K562 (cell line): ENCODE measurements around the gene RMND5B. TPM values are rescaled to one million over a fixed set of nuclear protein-coding genes. Genes with fewer than 3 reads are reported as not detected.

ENCODE experiments used
- CGGBP1 ChIP-seq: fragments of 250-450 bp; sonication (Bioruptor Pico); IDR thresholded peaks from 2 replicates; pipeline ENCODE4 v1.9.0; 2021; ENCODE audit warnings: mild to moderate bottlenecking
- DIDO1 ChIP-seq: fragments of 450-650 bp; IDR thresholded peaks from 2 replicates; pipeline ENCODE4 v1.6.1; 2016; ENCODE audit warnings: low read depth, missing biosample characterization, missing genetic modification characterization
- GABPA ChIP-seq: fragments of 200-800 bp; sonication (Bioruptor generic); conservative IDR thresholded peaks from 2 replicates; pipeline ENCODE4 v1.6.1; 2016; ENCODE audit warnings: low read depth, missing genetic modification characterization, missing compliant biosample characterization
- GATAD2B ChIP-seq: fragments of 450-650 bp; IDR thresholded peaks from 2 replicates; pipeline ENCODE4 v1.6.1; 2017; ENCODE audit warnings: mild to moderate bottlenecking, borderline replicate concordance
- HMGN3 ChIP-seq: IDR thresholded peaks from 2 replicates; pipeline ENCODE4 v1.6.1; 2011; ENCODE audit warnings: borderline replicate concordance, low read depth, mild to moderate bottlenecking, mixed read lengths, low read length; ENCODE audit not compliant: insufficient read length; ENCODE audit errors: extremely low read depth
- JUN ChIP-seq, 2 experiments: sonication (generic) in 1 of 2; formaldehyde crosslinking in 1 of 2; IDR thresholded peaks; 2 replicates each; pipeline versions ENCODE4 v1.6.1 to v1.8.0; 2012 to 2022; ENCODE audit warnings: borderline replicate concordance in 2 of 2, mild to moderate bottlenecking in 2 of 2, improper control_type of control experiment in 1 of 2, low read depth in 1 of 2, low read length in 1 of 2, missing genetic modification reagents in 1 of 2
- JUND ChIP-seq, 2 experiments: IDR thresholded peaks; 2 replicates in 1 of 2; 3 replicates in 1 of 2; pipeline ENCODE4 v1.6.1; 2011; ENCODE audit warnings: borderline replicate concordance in 2 of 2, low read depth in 2 of 2, low read length in 2 of 2, improper control_type of control experiment in 1 of 2, missing biosample characterization in 1 of 2, missing genetic modification characterization in 1 of 2, missing genetic modification reagents in 1 of 2
- NCOA2 ChIP-seq, 2 experiments: fragments of 450-650 bp; IDR thresholded peaks; 2 replicates each; pipeline ENCODE4 v1.6.1; 2018; ENCODE audit warnings: mild to moderate bottlenecking in 2 of 2, moderate library complexity in 1 of 2; ENCODE audit not compliant: partially characterized antibody in 2 of 2
- NR2C2 ChIP-seq, 2 experiments: fragments of 200-800 bp in 1 of 2; sonication (Bioruptor generic) in 1 of 2; sonication (generic) in 1 of 2; formaldehyde crosslinking in 1 of 2; IDR thresholded peaks; 2 replicates each; pipeline versions ENCODE4 v1.6.1 to v1.8.0; 2016 to 2022; ENCODE audit warnings: mild to moderate bottlenecking in 1 of 2, missing compliant biosample characterization in 1 of 2, missing genetic modification characterization in 1 of 2, missing genetic modification reagents in 1 of 2
- PBX2 ChIP-seq, 2 experiments: IDR thresholded peaks in 1 of 2; conservative IDR thresholded peaks in 1 of 2; 2 replicates each; pipeline ENCODE4 v1.6.1; 2016; ENCODE audit warnings: low read depth in 2 of 2, mild to moderate bottlenecking in 1 of 2, missing compliant biosample characterization in 1 of 2, missing genetic modification characterization in 1 of 2, moderate library complexity in 1 of 2
- PCBP2 ChIP-seq: fragments of 200-400 bp; formaldehyde crosslinking; IDR thresholded peaks from 2 replicates; pipeline ENCODE4 v1.6.1; 2018; ENCODE audit warnings: low read length, low read depth, mild to moderate bottlenecking, moderate library complexity; ENCODE audit not compliant: poor library complexity, severe bottlenecking
- PKNOX1 ChIP-seq: fragments of 450-650 bp; IDR thresholded peaks from 2 replicates; pipeline ENCODE4 v1.6.1; 2016
- POLR2AphosphoS5 ChIP-seq: IDR thresholded peaks from 2 replicates; pipeline ENCODE4 v1.6.1; 2011; ENCODE audit warnings: mild to moderate bottlenecking, low read depth, low read length, moderate library complexity; ENCODE audit not compliant: control insufficient read depth, insufficient read depth
- SREBF2 ChIP-seq: sonication (generic); formaldehyde crosslinking; IDR thresholded peaks from 2 replicates; pipeline ENCODE4 v1.4.0; 2020; ENCODE audit warnings: mild to moderate bottlenecking, missing genetic modification reagents
- ZFPM2 ChIP-seq: fragments of 250-450 bp; sonication (Bioruptor Pico); IDR thresholded peaks from 2 replicates; pipeline ENCODE4 v1.5.1; 2022; ENCODE audit warnings: mild to moderate bottlenecking
- ZNF696 ChIP-seq: fragments of 250-450 bp; sonication (Bioruptor Pico); conservative IDR thresholded peaks from 2 replicates; pipeline ENCODE4 v1.4.0; 2020; ENCODE audit warnings: mild to moderate bottlenecking, moderate library complexity
- polyA plus RNA-seq, 8 experiments: library from polyadenylated mRNA; depleted of rRNA in 4 of 8; stranded (reverse) in 5 of 8; unstranded in 3 of 8; fragments of >200 nt; fragmentation: Nextera tagmentation in 2 of 8; fragmentation: Illumina TruSeq in 1 of 8; extraction: Ambion mirVana in 2 of 8; extraction: Trizol in 1 of 8; gene quantifications; 2 replicates each; pipeline versions ENCODE4 v1.2.1 to v1.2.3, GENCODE V29; 2011 to 2014; ENCODE audit warnings: inconsistent platforms in 1 of 8, missing spikeins in 1 of 8
- total RNA-seq, 7 experiments: library from RNA; depleted of rRNA in 6 of 7; stranded (reverse); fragments of >200 nt in 6 of 7; fragmentation: Illumina TruSeq in 2 of 7; extraction: Trizol in 2 of 7; gene quantifications; 2 replicates each; pipeline versions ENCODE4 v1.2.1 to v1.2.3, GENCODE V29; 2011 to 2021; ENCODE audit warnings: low replicate concordance in 1 of 7

The RMND5B gene
- total and polyA plus RNA-seq, 9 of the 15 experiments (the other 6 are each of a cell fraction or from before 2014, with no cell fraction given) = 2.6 to 57.0 (median 28.3) TPM

GRCh38 chr5:178113141-178113787 is 17.6 kb upstream of the RMND5B start, which contains the start of gene N4BP3 (continued):
- TF ChIP-seq PBX2 (CRISPR knock-in tag; IDR thresholded peaks at IDR 0.05; ENCODE audit: low read depth) (no peak), PBX2 (tag; conservative IDR thresholded peaks at IDR 0.05; ENCODE audit: low read depth) (no peak), JUND (IDR thresholded peaks at IDR 0.05; ENCODE audit: borderline replicate concordance, low read depth, low read length) (peak; percentile 76), JUND (tag; IDR thresholded peaks at IDR 0.05; ENCODE audit: borderline replicate concordance, low read depth, low read length) (peak; percentile 62; the same call in 1 of the 3 replicates), ZNF696 (no peak), SREBF2 (CRISPR knock-in tag) (no peak), GABPA (peak; percentile 78), POLR2AphosphoS5 (no peak), PCBP2 (no peak), DIDO1 (no peak), HMGN3 (peak; percentile 98), NCOA2 (IDR thresholded peaks at IDR 0.05; ENCODE audit: partially characterized antibody in 2 of 2) (no peak), PKNOX1 (no peak), CGGBP1 (CRISPR knock-in tag) (no peak), ZFPM2 (no peak), JUN (IDR thresholded peaks at IDR 0.05; ENCODE audit: borderline replicate concordance, low read depth, low read length) (peak; percentile 55; the same call in 1 of the 2 replicates), JUN (CRISPR knock-in tag; IDR thresholded peaks at IDR 0.05; ENCODE audit: borderline replicate concordance) (no peak), GATAD2B (peak; percentile 94), NR2C2 (CRISPR knock-in tag; IDR thresholded peaks at IDR 0.05) (no peak), NR2C2 (tag; IDR thresholded peaks at IDR 0.05) (peak; percentile 81)
